Tongue (tissue), 2 donors: Measurements from ENCODE around the gene RSAD2. TPM values are rescaled to one million over a fixed set of nuclear protein-coding genes. Genes with fewer than 3 reads are reported as not detected.

Experiments
- DNase-seq: peaks from one replicate; pipeline ENCODE4 v3.0.0-alpha.2; 2015
- total RNA-seq: library from RNA; depleted of rRNA; stranded (reverse); fragments of >200 nt; gene quantifications from one replicate; pipeline ENCODE4 v1.2.3, GENCODE V29; 2014

The RSAD2 gene
- total RNA-seq, 1 donor from 2014 or later: 2.6 TPM

DNA sequence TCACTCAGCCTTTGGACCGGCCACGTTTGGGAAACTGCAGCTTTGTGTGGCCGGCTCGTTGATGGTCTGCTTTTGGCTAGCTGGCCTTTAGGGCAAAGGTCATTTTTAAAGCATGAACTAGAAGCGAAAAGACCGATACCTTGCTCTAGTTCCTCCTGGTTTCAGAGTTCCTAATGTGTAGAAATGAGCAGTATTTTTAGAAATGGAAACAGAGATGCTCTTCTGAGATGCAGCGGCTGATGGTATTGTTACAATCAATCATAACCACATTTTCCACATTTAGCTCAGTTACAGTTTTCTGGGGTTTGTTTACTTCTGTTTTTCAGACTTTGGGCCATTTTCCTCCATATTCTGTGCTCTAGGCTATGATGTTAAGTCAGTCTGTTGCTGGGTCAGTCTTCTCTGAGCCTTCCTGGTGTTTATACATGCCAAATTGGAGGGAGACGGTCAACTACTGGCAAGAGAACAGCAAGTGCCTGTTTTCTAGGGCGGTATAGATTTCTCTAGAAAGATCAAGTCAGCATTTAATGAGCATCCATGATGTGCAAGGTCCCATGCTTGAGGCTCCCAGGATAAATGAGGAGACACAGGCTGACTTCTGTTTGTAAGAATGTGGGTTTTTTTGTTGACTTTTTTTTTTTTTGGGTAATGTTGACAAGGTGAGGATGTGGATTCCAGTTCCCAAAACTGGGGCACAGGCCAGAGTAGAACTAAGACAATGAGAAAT lies 67.7 kb downstream of the RSAD2 start:
- no peak for DNase-seq

DNA sequence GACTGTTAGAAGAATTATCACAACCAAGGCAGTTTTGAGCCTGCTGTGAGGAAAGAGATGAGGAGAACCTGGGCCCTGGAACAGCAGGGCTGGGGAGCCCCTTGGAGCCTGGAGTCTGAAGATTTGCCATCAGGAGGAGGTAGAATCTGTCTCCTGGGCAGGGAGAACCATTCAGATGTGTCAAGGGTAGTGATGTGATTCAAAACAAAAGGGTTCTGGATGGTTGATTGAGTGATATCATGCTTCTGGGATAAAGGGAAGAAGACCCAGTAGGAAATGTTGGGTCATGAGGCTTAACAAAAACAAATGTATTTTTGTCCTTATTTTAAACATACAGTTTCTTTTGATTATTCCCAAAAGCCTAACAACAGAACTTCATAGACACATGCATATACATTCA lies 68.2 kb downstream of the RSAD2 start:
- no peak for DNase-seq

DNA sequence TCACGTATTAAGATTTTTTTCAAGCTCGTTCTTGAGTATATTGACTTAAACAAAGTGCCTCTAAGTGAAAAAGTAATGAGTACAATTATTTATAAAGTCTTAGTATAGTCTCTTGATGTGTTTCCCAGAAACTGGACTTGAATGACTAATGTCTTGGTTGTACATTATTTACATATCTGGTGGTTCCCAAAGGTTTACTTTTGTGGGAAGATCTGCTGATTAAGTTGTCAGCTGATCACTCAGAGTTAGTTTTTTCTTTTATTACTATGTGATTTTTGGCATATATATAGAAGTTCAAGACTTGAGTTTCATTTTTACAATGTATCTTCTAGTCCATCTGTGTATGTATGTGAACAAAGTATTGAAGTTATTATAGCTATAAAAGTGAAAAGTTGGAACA lies 69.1 kb downstream of the RSAD2 start:
- DNase-seq: no peak

Other genes with a start within 250 kb of the RSAD2 start
- 3.5 TPM for gene CMPK2, start 11.9 kb upstream of the RSAD2 start, total RNA-seq
- 25.5 TPM for gene RNF144A, start 39.6 kb downstream of the RSAD2 start, total RNA-seq